NB4 (cell line): ENCODE results near the gene BNC2.

ENCODE experiments used
- DNase-seq: peaks from one replicate; pipeline ENCODE4 v3.0.0; 2010; ENCODE audit warnings: low read depth
- H3K4me3 ChIP-seq: one replicate; pipeline ENCODE4 v1.5.1; 2011; ENCODE audit warnings: mild to moderate bottlenecking, low read depth, low read length, moderate library complexity
- CTCF ChIP-seq: IDR thresholded peaks from one replicate; pipeline ENCODE4 v1.5.1; 2012; ENCODE audit warnings: low read depth, low read length
- MAX ChIP-seq: IDR thresholded peaks from 2 replicates; pipeline ENCODE4 v1.6.1; 2011; ENCODE audit warnings: low read depth, low read length
- MYC ChIP-seq: IDR thresholded peaks from 2 replicates; pipeline ENCODE4 v1.6.1; 2011; ENCODE audit warnings: low read depth, low read length
- POLR2A ChIP-seq: IDR thresholded peaks from 2 replicates; pipeline ENCODE4 v1.6.1; 2011; ENCODE audit warnings: mild to moderate bottlenecking; ENCODE audit not compliant: insufficient read length; ENCODE audit errors: extremely low read depth

The BNC2 gene

GRCh38 chr9:16809912-16810610 lies 60.4 kb downstream of the BNC2 start:
- no peak for DNase-seq
- no peak for TF ChIP-seq MYC
- TF ChIP-seq MAX = no peak
- TF ChIP-seq POLR2A = no peak
- H3K4me3 ChIP-seq = no peak overlapping the region

GRCh38 chr9:16806674-16807073 lies 63.8 kb downstream of the BNC2 start:
- DNase-seq = no peak
- TF ChIP-seq MAX (no peak), POLR2A (no peak), CTCF (no peak), MYC (no peak)
- H3K4me3 ChIP-seq = no peak overlapping the region

- TF ChIP-seq MAX (no peak), POLR2A (no peak), MYC (no peak), CTCF (no peak)
- no peak overlapping the region for H3K4me3 ChIP-seq
- no peak for DNase-seq
These were observed 66.8 kb downstream of the BNC2 start for GRCh38 chr9:16803648-16804047.

- DNase-seq = no peak
- no peak overlapping the region for H3K4me3 ChIP-seq
- TF ChIP-seq CTCF (no peak), MAX (no peak), MYC (no peak), POLR2A (no peak)
These were observed 68.5 kb downstream of the BNC2 start for GRCh38 chr9:16801871-16802466.

GRCh38 chr9:16796304-16796825 lies 74.1 kb downstream of the BNC2 start:
- no peak overlapping the region for H3K4me3 ChIP-seq
- DNase-seq = no peak
- TF ChIP-seq CTCF (no peak), POLR2A (no peak), MYC (no peak), MAX (no peak)

- H3K4me3 ChIP-seq = no peak overlapping the region
- no peak for DNase-seq
These were observed 75.4 kb downstream of the BNC2 start for GRCh38 chr9:16794871-16795639.

More at GRCh38 chr9:16794871-16795639, 75.4 kb downstream of the BNC2 start:
- TF ChIP-seq MYC = no peak
- no peak for TF ChIP-seq CTCF
- TF ChIP-seq MAX = no peak
- TF ChIP-seq POLR2A = no peak
